Ishikawa (cell line): ENCODE data around the gene ARHGEF28.

Experiments used
- EP300 ChIP-seq: IDR thresholded peaks from 2 replicates; pipeline ENCODE4 v1.6.1; 2012; ENCODE audit warnings: borderline replicate concordance
- TF ChIP-seq, protein P1 (sequence below): IDR thresholded peaks from 2 replicates; pipeline ENCODE4 v1.6.1; 2012; ENCODE audit warnings: low read depth, mild to moderate bottlenecking

DNA sequence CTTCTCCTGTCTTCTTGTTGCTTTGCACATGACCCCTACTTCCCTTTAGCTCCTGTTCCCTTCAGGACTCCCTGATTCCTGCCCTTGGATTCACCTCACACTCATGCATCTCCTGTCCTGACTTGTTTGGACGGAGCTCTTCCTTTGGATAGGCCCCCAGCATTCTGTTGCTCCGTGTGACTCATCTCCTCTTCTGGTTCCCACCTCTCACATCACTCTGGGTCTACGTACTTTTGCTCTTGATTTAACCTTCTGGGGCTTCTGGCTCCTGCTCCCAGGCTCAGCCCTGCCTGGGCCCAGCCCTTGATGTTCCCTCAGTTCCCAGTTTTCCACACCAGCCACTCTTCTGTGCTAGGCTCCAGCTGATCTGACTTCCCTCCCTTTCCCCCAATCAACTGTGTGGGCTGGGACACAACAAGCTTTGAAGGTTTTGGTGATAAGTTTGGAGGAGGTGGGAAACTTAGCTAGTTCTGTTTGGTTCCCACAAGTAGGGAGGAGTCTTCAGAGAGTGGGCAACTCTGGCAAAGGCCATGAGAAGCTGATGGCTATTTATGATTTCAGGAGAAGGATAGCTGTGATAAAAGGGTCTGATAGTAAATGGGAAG is 331.5 kb downstream of the ARHGEF28 start:
- TF ChIP-seq, protein P1, sequence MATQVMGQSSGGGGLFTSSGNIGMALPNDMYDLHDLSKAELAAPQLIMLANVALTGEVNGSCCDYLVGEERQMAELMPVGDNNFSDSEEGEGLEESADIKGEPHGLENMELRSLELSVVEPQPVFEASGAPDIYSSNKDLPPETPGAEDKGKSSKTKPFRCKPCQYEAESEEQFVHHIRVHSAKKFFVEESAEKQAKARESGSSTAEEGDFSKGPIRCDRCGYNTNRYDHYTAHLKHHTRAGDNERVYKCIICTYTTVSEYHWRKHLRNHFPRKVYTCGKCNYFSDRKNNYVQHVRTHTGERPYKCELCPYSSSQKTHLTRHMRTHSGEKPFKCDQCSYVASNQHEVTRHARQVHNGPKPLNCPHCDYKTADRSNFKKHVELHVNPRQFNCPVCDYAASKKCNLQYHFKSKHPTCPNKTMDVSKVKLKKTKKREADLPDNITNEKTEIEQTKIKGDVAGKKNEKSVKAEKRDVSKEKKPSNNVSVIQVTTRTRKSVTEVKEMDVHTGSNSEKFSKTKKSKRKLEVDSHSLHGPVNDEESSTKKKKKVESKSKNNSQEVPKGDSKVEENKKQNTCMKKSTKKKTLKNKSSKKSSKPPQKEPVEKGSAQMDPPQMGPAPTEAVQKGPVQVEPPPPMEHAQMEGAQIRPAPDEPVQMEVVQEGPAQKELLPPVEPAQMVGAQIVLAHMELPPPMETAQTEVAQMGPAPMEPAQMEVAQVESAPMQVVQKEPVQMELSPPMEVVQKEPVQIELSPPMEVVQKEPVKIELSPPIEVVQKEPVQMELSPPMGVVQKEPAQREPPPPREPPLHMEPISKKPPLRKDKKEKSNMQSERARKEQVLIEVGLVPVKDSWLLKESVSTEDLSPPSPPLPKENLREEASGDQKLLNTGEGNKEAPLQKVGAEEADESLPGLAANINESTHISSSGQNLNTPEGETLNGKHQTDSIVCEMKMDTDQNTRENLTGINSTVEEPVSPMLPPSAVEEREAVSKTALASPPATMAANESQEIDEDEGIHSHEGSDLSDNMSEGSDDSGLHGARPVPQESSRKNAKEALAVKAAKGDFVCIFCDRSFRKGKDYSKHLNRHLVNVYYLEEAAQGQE = no peak
- no peak for TF ChIP-seq EP300
